A673 (cell line): ENCODE measurements around the gene AKTIP.

ENCODE experiments used
- CTCF ChIP-seq: fragments of 300-800, 200-600 bp; sonication (generic); conservative IDR thresholded peaks from 2 replicates; pipeline ENCODE4 v1.5.1; 2017; ENCODE audit warnings: low read depth, mild to moderate bottlenecking, antibody characterized with exemption, low read length, moderate library complexity, mixed read lengths
- EZH2 ChIP-seq: fragments of 200-600 bp; sonication (generic); IDR thresholded peaks from 2 replicates; pipeline ENCODE4 v1.6.1; 2017; ENCODE audit warnings: borderline replicate concordance, low read depth, mild to moderate bottlenecking, mixed read lengths, antibody characterized with exemption, low read length; ENCODE audit not compliant: poor library complexity, severe bottlenecking

DNA sequence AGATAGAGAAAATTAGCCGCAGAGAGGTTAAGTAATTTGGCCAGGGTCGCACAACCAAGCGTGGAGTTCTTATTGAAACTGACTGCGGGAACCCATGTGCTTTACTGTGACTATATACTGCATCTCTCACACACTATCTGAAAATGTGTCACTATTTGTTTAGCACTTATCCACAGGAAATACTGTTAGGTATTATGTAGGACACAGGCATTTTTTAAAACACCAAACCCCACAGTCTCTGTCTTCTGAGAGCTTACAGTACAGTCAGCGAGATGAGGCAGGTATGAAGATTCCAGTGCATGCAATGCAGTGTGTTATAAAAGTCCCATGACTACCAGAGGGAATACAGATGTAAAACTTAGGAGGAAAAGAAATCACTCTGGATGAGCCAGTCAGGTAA lies 57.5 kb downstream of the AKTIP start:
- TF ChIP-seq EZH2 (no peak), CTCF (no peak)
